IPS-18a (cell line): ENCODE data around the gene SRC.

ENCODE experiments used
- H3K27ac ChIP-seq: one replicate; pipeline ENCODE4 v1.5.1; 2013; ENCODE audit warnings: low read length
- H3K27me3 ChIP-seq: one replicate; pipeline ENCODE4 v1.6.1; 2013; ENCODE audit warnings: mild to moderate bottlenecking, low read length; ENCODE audit not compliant: control insufficient read depth, insufficient read depth
- H3K36me3 ChIP-seq: one replicate; pipeline ENCODE4 v1.6.1; 2013; ENCODE audit warnings: low read depth, low read length; ENCODE audit not compliant: control insufficient read depth
- H3K4me1 ChIP-seq: one replicate; pipeline ENCODE4 v1.6.1; 2013; ENCODE audit warnings: low read depth, low read length; ENCODE audit not compliant: control insufficient read depth
- H3K4me3 ChIP-seq: one replicate; pipeline ENCODE4 v1.5.1; 2013; ENCODE audit warnings: low read length
- H3K9ac ChIP-seq: one replicate; pipeline ENCODE4 v1.6.1; 2013; ENCODE audit warnings: mild to moderate bottlenecking, low read length, moderate library complexity
- H3K9me3 ChIP-seq: one replicate; pipeline ENCODE4 v1.6.1; 2013; ENCODE audit warnings: low read depth, low read length; ENCODE audit not compliant: control insufficient read depth

Gene SRC

GRCh38 chr20:37345339-37346235, at the start of gene SRC:
SRC (plus strand) TSS chr20:37346140; CDS start chr20:37384154, 38,014 bp downstream.
- Histone ChIP-seq H3K36me3 (no peaks in the 10 kb centered on the region), H3K27ac (no peak within 1 kb of the TSS), H3K4me3 (peak within 1 kb of the TSS; percentile 56), H3K9me3 (no peaks in the 10 kb centered on the region), H3K9ac (peak within 1 kb of the TSS; percentile 24), H3K27me3 (no peaks in the 10 kb centered on the region), H3K4me1 (no peaks in the 10 kb centered on the region)

GRCh38 chr20:37296371-37296770, 49.6 kb upstream of the SRC start:
- no peak overlapping the region for H3K4me3 ChIP-seq

GRCh38 chr20:37297066-37297736, 48.7 kb upstream of the SRC start:
- H3K36me3 ChIP-seq = peaks cover 11% of the 10 kb centered on the region
- H3K9ac ChIP-seq = no peak overlapping the region
- H3K4me3 ChIP-seq = no peak overlapping the region
- no peaks in the 10 kb centered on the region for H3K9me3 ChIP-seq
- H3K4me1 ChIP-seq = no peaks in the 10 kb centered on the region
- no peaks in the 10 kb centered on the region for H3K27me3 ChIP-seq
- H3K27ac ChIP-seq = no peak overlapping the region

More at GRCh38 chr20:37296371-37296770, 49.6 kb upstream of the SRC start:
- Histone ChIP-seq H3K9me3 (no peaks in the 10 kb centered on the region), H3K36me3 (peaks cover 6% of the 10 kb centered on the region), H3K27ac (no peak overlapping the region), H3K9ac (no peak overlapping the region), H3K27me3 (no peaks in the 10 kb centered on the region), H3K4me1 (no peaks in the 10 kb centered on the region)

- H3K9ac ChIP-seq = no peak overlapping the region
- no peaks in the 10 kb centered on the region for H3K27me3 ChIP-seq
- peaks cover 19% of the 10 kb centered on the region for H3K36me3 ChIP-seq
- H3K27ac ChIP-seq = no peak overlapping the region
- H3K4me1 ChIP-seq = no peaks in the 10 kb centered on the region
- no peaks in the 10 kb centered on the region for H3K9me3 ChIP-seq
- H3K4me3 ChIP-seq = no peak overlapping the region
These were observed 47.6 kb upstream of the SRC start for GRCh38 chr20:37298190-37298939.

GRCh38 chr20:37299718-37300528, 46.0 kb upstream of the SRC start:
- no peak overlapping the region for H3K27ac ChIP-seq
- H3K36me3 ChIP-seq = peaks cover 26% of the 10 kb centered on the region
- H3K4me1 ChIP-seq = no peaks in the 10 kb centered on the region
- no peaks in the 10 kb centered on the region for H3K9me3 ChIP-seq
- H3K4me3 ChIP-seq = no peak overlapping the region
- no peak overlapping the region for H3K9ac ChIP-seq
- no peaks in the 10 kb centered on the region for H3K27me3 ChIP-seq

- Histone ChIP-seq H3K4me1 (no peaks in the 10 kb centered on the region), H3K4me3 (no peak overlapping the region), H3K27me3 (no peaks in the 10 kb centered on the region), H3K9ac (no peak overlapping the region), H3K36me3 (peaks cover 26% of the 10 kb centered on the region), H3K9me3 (no peaks in the 10 kb centered on the region), H3K27ac (no peak overlapping the region)
These were observed 44.8 kb upstream of the SRC start for GRCh38 chr20:37301120-37301519.

- Histone ChIP-seq H3K4me3 (no peak overlapping the region), H3K27ac (no peak overlapping the region), H3K27me3 (no peaks in the 10 kb centered on the region), H3K9ac (no peak overlapping the region), H3K4me1 (no peaks in the 10 kb centered on the region), H3K9me3 (no peaks in the 10 kb centered on the region), H3K36me3 (peaks cover 26% of the 10 kb centered on the region)
These were observed 44.4 kb upstream of the SRC start for GRCh38 chr20:37301558-37301957.

- no peaks in the 10 kb centered on the region for H3K9me3 ChIP-seq
- H3K4me3 ChIP-seq = no peak overlapping the region
- H3K36me3 ChIP-seq = peaks cover 26% of the 10 kb centered on the region
- no peak overlapping the region for H3K27ac ChIP-seq
- no peak overlapping the region for H3K9ac ChIP-seq
- H3K27me3 ChIP-seq = no peaks in the 10 kb centered on the region
- no peaks in the 10 kb centered on the region for H3K4me1 ChIP-seq
These were observed 43.0 kb upstream of the SRC start for GRCh38 chr20:37302981-37303380.

- Histone ChIP-seq H3K9ac (no peak overlapping the region), H3K9me3 (no peaks in the 10 kb centered on the region), H3K27ac (no peak overlapping the region), H3K27me3 (no peaks in the 10 kb centered on the region), H3K36me3 (peaks cover 30% of the 10 kb centered on the region), H3K4me1 (no peaks in the 10 kb centered on the region), H3K4me3 (no peak overlapping the region)
These were observed 42.3 kb upstream of the SRC start for GRCh38 chr20:37303637-37304036.

GRCh38 chr20:37305079-37305478, 40.9 kb upstream of the SRC start:
- Histone ChIP-seq H3K4me3 (no peak overlapping the region), H3K36me3 (peaks cover 33% of the 10 kb centered on the region), H3K9me3 (no peaks in the 10 kb centered on the region), H3K27me3 (no peaks in the 10 kb centered on the region), H3K27ac (no peak overlapping the region), H3K9ac (no peak overlapping the region), H3K4me1 (no peaks in the 10 kb centered on the region)

- H3K27me3 ChIP-seq = no peaks in the 10 kb centered on the region
- peaks cover 35% of the 10 kb centered on the region for H3K36me3 ChIP-seq
- H3K27ac ChIP-seq = no peak overlapping the region
- no peak overlapping the region for H3K9ac ChIP-seq
- H3K9me3 ChIP-seq = no peaks in the 10 kb centered on the region
- no peak overlapping the region for H3K4me3 ChIP-seq
- H3K4me1 ChIP-seq = no peaks in the 10 kb centered on the region
These were observed 40.1 kb upstream of the SRC start for GRCh38 chr20:37305839-37306238.
